Activated CD4-positive, alpha-beta T cell treated with anti-CD3 and anti-CD28 coated beads, Interleukin-2, amount 10 ng/mL, durations not matched to agents 24 days and 14 days (primary cell): ENCODE measurements around the gene ZNF764. TPM values are rescaled to one million over a fixed set of nuclear protein-coding genes. Genes with fewer than 3 reads are reported as not detected.
"Not testable (repeated sequence)": the region's sequence is repeated elsewhere in the genome, so short reads cannot be mapped to it uniquely, and the experiment has no call there.

ENCODE experiments used
- DNase-seq: peaks from one replicate; pipeline ENCODE4 v3.0.0; 2022
- H3K27ac Mint-ChIP-seq: one replicate; pipeline ENCODE4 v1.8.0; 2022; ENCODE audit warnings: mild to moderate bottlenecking, mixed read lengths
- H3K27me3 Mint-ChIP-seq: one replicate; pipeline ENCODE4 v1.8.0; 2022; ENCODE audit warnings: mixed read lengths
- H3K36me3 Mint-ChIP-seq: one replicate; pipeline ENCODE4 v1.8.0; 2022; ENCODE audit warnings: low read depth, mild to moderate bottlenecking, mixed read lengths
- H3K4me1 Mint-ChIP-seq: one replicate; pipeline ENCODE4 v1.8.0; 2021; ENCODE audit warnings: mixed read lengths
- H3K4me3 Mint-ChIP-seq: one replicate; pipeline ENCODE4 v1.8.0; 2022; ENCODE audit warnings: mild to moderate bottlenecking, moderate library complexity, mixed read lengths
- H3K9me3 Mint-ChIP-seq: one replicate; pipeline ENCODE4 v1.8.0; 2021; ENCODE audit warnings: mixed read lengths
- intact Hi-C: fragments of 100-400 bp; cut with micrococcal nuclease; formaldehyde crosslinking; loops from one replicate; pipeline ENCODE4 v1.15.1; 2023
- total RNA-seq: library from RNA; stranded (reverse); gene quantifications from 2 replicates; pipeline ENCODE4 v1.2.3, GENCODE V29; 2022

Gene ZNF764
- total RNA-seq, 1 donor from 2014 or later = 14.9 TPM

GRCh38 chr16:30525844-30526136, 32.4 kb downstream of the ZNF764 start:
- Mint-ChIP-seq H3K4me1 (peaks cover 25% of the 10 kb centered on the region), H3K27ac (peak overlapping the region; percentile 67), H3K27me3 (no peaks in the 10 kb centered on the region), H3K9me3 (no peaks in the 10 kb centered on the region), H3K36me3 (peaks cover 13% of the 10 kb centered on the region), H3K4me3 (peak overlapping the region; percentile 83)
- DNase-seq = no peak
- intact Hi-C loops = loop anchor here (2.0 to 5.0 kb wide), 3 partner anchors 43 to 153 kb away; partner anchors contain the start of genes ITGAL, MYL11 and TBC1D10B

DNA sequence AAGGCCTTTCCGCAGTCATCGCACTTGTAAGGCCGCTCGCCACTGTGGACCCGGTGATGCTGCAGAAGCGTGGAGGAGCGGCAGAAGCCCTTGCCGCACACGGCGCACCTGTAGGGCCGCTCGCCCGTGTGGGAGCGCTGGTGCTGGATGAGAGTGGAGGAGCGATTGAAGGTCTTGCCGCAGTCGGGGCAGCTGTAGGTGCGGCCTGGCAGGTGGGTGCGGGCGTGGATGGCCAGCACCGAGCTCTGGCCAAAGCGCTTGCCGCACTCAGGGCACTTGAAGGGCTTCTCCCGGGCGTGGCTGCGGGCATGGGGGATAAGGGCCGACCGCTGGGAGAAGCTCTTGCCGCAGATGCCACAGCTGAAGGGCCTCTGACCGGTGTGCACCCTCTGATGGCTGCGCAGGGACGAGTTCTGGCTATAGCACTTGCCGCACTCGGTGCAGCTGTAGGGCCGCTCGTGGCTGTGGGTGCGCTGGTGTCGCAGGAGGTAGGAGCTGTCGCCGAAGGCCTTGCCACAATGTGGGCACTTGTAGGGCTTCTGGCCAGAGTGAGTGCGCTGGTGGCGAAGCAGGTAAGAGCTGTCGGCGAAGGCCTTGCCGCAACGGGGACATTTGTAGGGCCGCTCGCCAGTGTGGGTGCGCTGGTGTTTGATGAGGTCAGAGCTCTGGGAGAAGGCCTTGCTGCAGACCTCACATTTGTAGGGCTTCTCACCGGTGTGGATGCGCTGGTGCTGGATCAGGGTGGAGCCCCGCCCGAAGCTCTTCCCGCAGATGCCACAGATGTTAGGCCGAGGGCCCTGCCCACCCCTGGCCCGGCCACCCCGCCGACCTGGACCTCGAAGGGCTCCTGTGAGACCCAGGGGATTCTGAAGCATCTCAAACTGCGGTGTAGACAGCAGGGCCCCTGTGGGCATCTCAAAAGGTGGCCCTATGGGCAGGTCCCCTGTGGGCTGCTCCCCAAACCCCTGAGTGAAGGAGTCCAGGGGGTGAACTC, 33.3 kb downstream of the ZNF764 start:
- intact Hi-C loops = loop anchor here (5.0 kb wide), 1 partner anchor 153 kb away; the partner anchor contains the start of genes MYL11 and TBC1D10B
- H3K27ac Mint-ChIP-seq = no peak overlapping the region

GRCh38 chr16:30523768-30524574, 34.2 kb downstream of the ZNF764 start:
- intact Hi-C loops = no loop called here
- no peak for DNase-seq
- Mint-ChIP-seq H3K27ac (no peak overlapping the region), H3K9me3 (no peaks in the 10 kb centered on the region), H3K27me3 (no peaks in the 10 kb centered on the region), H3K36me3 (peaks cover 24% of the 10 kb centered on the region), H3K4me3 (no peak overlapping the region), H3K4me1 (peaks cover 18% of the 10 kb centered on the region)

More for the DNA sequence above, 33.3 kb downstream of the ZNF764 start:
- Mint-ChIP-seq H3K4me1 (peaks cover 17% of the 10 kb centered on the region), H3K27me3 (no peaks in the 10 kb centered on the region), H3K9me3 (no peaks in the 10 kb centered on the region), H3K36me3 (peaks cover 15% of the 10 kb centered on the region), H3K4me3 (peak overlapping the region; percentile 53)
- DNase-seq = peak; percentile 64

- H3K36me3 Mint-ChIP-seq = peaks cover 32% of the 10 kb centered on the region
- H3K27me3 Mint-ChIP-seq, DNase-seq, H3K9me3 Mint-ChIP-seq, H3K27ac Mint-ChIP-seq, intact Hi-C loops, H3K4me3 Mint-ChIP-seq: not testable (repeated sequence)
- peaks cover 18% of the 10 kb centered on the region for H3K4me1 Mint-ChIP-seq
Measured at GRCh38 chr16:30522702-30523463, 35.3 kb downstream of the ZNF764 start.

DNA sequence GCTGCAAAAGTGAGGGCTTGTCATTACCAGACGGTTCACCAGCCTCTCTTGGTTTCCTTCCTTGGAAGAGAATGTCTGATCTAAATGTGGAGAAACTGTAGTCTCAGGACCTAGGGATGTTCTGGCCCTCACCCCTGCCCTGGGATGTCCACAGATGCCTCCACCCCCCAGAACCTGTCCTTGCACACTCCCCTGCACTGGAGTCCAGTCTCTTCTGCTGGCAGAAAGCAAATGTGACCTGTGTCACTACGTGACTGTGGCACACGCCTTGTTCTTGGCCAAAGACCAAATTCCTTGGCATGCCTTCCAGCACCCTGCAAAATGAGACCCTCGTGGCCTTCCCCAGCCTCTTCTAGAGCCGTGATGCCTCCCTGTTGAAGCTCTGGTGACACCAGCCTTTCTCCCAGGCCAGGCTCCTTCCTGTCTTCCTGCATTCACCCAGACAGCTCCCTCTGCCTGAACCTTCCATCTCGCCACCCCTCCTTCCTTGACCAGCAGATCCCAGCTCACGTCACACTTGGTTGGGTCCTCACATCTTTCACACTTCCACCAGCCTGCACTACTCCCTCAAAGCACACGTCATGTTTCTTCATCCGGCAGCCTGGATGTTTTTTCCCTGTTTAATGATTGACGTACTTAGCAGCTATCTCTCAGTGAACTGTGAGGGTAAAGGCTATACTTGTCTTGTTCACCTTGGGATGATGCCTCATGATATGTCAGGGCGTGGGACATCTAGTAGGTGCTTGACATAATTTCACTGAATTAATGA, 36.1 kb downstream of the ZNF764 start:
- Mint-ChIP-seq H3K36me3 (peaks cover 40% of the 10 kb centered on the region), H3K27me3 (no peaks in the 10 kb centered on the region), H3K4me1 (peaks cover 12% of the 10 kb centered on the region), H3K27ac (peak overlapping the region; percentile 3), H3K4me3 (no peak overlapping the region), H3K9me3 (no peaks in the 10 kb centered on the region)
- DNase-seq = no peak
- intact Hi-C loops = no loop called here

- Mint-ChIP-seq H3K36me3 (peaks cover 45% of the 10 kb centered on the region), H3K9me3 (no peaks in the 10 kb centered on the region), H3K27me3 (no peaks in the 10 kb centered on the region), H3K4me1 (peaks cover 12% of the 10 kb centered on the region), H3K27ac (no peak overlapping the region), H3K4me3 (no peak overlapping the region)
- DNase-seq = no peak
- intact Hi-C loops = no loop called here
Measured at GRCh38 chr16:30521476-30521872, 36.7 kb downstream of the ZNF764 start.

DNA sequence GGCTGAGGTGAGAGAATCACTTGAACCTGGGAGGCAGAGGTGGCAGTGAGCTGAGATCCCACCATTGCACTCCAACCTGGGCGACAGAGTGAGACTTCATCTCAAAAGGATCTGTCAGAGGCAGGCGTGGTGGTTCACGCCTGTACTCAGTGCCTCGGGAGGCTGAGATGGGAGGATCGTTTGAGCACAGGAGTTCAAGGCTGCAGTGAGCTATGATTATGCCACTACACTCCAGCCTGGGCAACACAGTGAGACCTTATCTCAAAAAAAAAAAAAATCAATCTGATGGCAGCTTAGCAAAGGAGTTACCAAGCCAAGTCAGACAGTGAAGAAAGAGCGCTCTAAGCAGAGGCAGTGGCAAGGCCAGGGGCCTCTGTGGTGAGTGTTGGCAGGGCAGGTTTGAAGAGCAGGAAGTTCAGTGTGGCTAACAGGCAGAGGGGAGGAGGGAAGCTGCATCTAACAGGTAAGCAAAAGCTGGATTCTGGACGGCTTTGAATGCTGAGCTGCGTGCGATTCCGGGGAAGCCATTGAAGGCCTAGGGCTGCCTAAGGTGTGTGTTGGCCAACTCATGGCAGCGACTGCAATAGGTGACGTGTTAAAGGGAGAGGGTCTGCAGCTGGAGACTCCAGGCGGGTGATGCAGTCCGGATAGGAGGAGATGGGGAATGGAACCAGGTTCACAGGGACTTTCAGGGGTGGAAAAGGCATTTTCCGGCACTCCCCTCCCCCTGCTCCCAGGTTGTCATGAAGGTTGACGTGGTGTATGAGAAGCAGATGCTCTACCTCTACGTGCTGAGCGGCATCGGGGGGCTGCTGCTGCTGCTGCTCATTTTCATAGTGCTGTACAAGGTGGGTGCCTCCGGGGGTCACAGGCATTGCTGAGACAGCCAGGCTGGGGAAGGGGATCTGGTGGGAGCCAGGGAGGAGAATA, 38.8 kb downstream of the ZNF764 start:
- no peaks in the 10 kb centered on the region for H3K27me3 Mint-ChIP-seq
- H3K27ac Mint-ChIP-seq = peak overlapping the region; percentile 18
- H3K4me3 Mint-ChIP-seq = no peak overlapping the region
- intact Hi-C loops = no loop called here
- peaks cover 7% of the 10 kb centered on the region for H3K4me1 Mint-ChIP-seq
- peaks cover 58% of the 10 kb centered on the region for H3K36me3 Mint-ChIP-seq
- H3K9me3 Mint-ChIP-seq = no peaks in the 10 kb centered on the region
- DNase-seq = no peak

DNA sequence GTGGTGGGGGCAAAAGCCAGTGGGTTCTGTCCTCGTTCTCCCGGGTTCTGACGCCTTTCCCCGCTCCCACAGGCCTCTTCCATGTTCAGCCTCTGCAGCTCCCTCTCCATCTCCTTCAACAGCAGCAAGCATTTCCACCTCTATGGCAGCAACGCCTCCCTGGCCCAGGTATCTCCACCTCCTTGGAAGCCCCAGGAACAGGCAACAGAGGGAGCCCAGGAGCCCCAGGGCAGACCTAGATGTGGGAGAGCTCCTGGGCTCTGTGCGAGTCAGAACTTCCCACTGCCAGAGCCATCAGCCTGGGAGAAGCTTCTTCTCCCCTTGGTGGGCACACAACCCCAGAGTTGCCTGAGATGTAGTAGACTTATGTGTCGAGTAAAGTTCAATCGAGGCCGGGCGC, 39.6 kb downstream of the ZNF764 start:
- no peak overlapping the region for H3K4me3 Mint-ChIP-seq

GRCh38 chr16:30515275-30515674, 42.9 kb downstream of the ZNF764 start:
- no peak for DNase-seq
- Mint-ChIP-seq H3K27me3 (no peaks in the 10 kb centered on the region), H3K27ac (peak overlapping the region; percentile 77), H3K9me3 (no peaks in the 10 kb centered on the region), H3K4me1 (peaks cover 8% of the 10 kb centered on the region), H3K36me3 (peaks cover 77% of the 10 kb centered on the region), H3K4me3 (no peak overlapping the region)
- intact Hi-C loops = no loop called here

More for the DNA sequence above, 39.6 kb downstream of the ZNF764 start:
- Mint-ChIP-seq H3K27ac (no peak overlapping the region), H3K36me3 (peaks cover 63% of the 10 kb centered on the region), H3K9me3 (no peaks in the 10 kb centered on the region), H3K27me3 (no peaks in the 10 kb centered on the region), H3K4me1 (peaks cover 7% of the 10 kb centered on the region)
- intact Hi-C loops = no loop called here
- DNase-seq = no peak

DNA sequence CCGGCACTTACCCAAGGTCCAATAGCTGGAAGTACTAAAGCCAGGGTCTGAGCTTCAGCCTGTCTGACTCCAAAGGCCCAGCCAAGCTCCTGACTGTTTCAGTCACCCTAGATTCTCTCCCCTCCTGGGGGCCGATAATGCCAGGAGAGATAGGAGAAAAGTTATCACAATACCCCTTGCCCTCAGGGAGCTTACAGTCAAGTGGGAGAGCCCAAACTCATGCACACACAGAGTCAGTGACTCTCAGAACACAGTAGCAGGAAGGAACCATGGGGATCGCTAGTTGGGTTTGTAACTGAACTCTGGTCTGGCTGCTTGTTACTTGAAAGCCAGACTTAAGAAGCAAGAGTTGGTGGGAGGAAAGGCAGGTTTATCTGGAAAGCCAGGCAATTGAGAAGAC, 46.7 kb downstream of the ZNF764 start:
- Mint-ChIP-seq H3K27me3 (no peaks in the 10 kb centered on the region), H3K27ac (no peak overlapping the region), H3K36me3 (peaks cover 67% of the 10 kb centered on the region), H3K4me3 (no peak overlapping the region), H3K9me3 (no peaks in the 10 kb centered on the region), H3K4me1 (peaks cover 6% of the 10 kb centered on the region)
- intact Hi-C loops = no loop called here
- DNase-seq = no peak

DNA sequence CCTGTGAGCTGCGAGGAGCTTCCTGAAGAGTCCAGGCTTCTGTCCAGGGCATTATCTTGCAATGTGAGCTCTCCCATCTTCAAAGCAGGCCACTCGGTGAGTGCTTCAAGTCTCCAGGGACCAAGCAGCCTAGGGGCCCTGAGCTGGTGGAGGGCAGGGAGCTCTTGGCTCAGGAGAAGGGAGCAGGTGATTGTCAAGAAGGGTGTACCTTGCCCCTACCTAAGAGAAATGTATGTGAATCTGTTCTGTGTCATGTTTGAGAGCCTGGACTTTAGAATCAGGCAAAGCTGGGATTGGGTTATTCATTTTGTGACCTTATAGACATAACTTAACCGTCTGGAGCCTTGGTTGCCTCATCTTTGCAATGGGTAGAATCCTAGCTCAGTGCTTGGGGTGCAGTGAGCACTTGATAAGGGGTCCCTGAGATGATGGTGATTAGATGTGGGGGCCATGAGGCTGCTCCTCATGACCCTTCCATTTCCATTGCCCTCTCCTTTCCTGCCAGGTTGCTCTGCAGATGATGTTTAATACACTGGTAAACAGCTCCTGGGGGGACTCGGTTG, 47.7 kb downstream of the ZNF764 start:
- Mint-ChIP-seq H3K36me3 (peaks cover 63% of the 10 kb centered on the region), H3K4me3 (no peak overlapping the region), H3K27ac (peak overlapping the region; percentile 18), H3K27me3 (no peaks in the 10 kb centered on the region), H3K4me1 (peaks cover 6% of the 10 kb centered on the region), H3K9me3 (no peaks in the 10 kb centered on the region)
- no peak for DNase-seq
- intact Hi-C loops = no loop called here
